ENCODE measurements around the gene CAMK2D.
"Not testable (repeated sequence)": the region's sequence is repeated elsewhere in the genome, so short reads cannot be mapped to it uniquely, and the experiment has no call there.

The CAMK2D gene

DNA sequence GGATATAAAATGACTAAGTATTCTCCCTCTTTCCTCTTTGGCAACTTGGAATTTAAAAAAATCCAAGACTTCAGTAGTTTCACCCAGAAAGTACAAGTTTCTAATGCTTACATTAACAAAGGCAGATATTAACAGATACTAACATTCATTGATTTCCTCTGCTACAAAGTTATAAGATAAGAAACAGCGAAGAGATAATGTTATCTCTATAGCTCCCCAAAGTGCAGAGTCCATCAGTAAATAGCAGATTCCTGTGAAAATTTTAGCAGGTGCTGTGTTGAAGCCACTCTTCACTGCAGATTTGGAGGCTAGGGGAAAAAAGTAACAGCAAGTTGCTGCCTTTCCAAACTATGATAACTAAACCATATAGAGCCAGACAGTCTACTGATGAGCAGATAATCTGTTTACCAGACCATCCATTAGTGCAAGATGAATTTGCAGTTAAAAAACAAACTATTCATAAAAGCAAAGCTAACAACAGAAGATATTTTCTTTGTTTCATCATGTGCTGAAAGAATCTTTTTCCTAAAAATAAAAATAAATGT is 3.3 kb upstream of the CAMK2D start:
- Histone ChIP-seq H3K27ac (ENCODE audit: low read length) (no peak overlapping the region), H3K4me1 (ENCODE audit: insufficient read depth, low read length) (peaks cover 21% of the 10 kb centered on the region), H3K27me3 (ENCODE audit: insufficient read depth, low read length, poor library complexity) (no peaks in the 10 kb centered on the region), H3K4me2 (ENCODE audit: insufficient read depth, low read length) (no peak overlapping the region), H4K20me1 (ENCODE audit: insufficient read depth, low read length) (no peaks in the 10 kb centered on the region), H3K9ac (ENCODE audit: low read depth, low read length) (no peak overlapping the region), H2AFZ (ENCODE audit: low read depth, low read length) (no peak overlapping the region), H3K79me2 (ENCODE audit: insufficient read depth, low read length) (peaks cover 10% of the 10 kb centered on the region), H3K36me3 (ENCODE audit: insufficient read depth, low read length) (no peaks in the 10 kb centered on the region), H3K9me3 (ENCODE audit: insufficient read depth, low read length, severe bottlenecking) (no peaks in the 10 kb centered on the region), H3K4me3 (ENCODE audit: low read depth in 1 of 2, low read length in 2 of 2) (no peak overlapping the region)
- ATAC-seq (ENCODE audit: insufficient read depth, low read depth), result no peak
- DNase-seq, result no peak
- TF ChIP-seq EZH2 (IDR thresholded peaks at IDR 0.05; ENCODE audit: borderline replicate concordance, low read depth, low read length, severe bottlenecking), result no peak
- no peak for TF ChIP-seq CTCF (IDR thresholded peaks at IDR 0.05; ENCODE audit: borderline replicate concordance, extremely low read depth, low read length, poor library complexity, severe bottlenecking)

- H3K36me3 ChIP-seq (ENCODE audit: insufficient read depth, low read length); H3K79me2 ChIP-seq (ENCODE audit: insufficient read depth, low read length); H3K9me3 ChIP-seq (ENCODE audit: insufficient read depth, low read length, severe bottlenecking); H3K4me3 ChIP-seq (ENCODE audit: low read depth in 1 of 2, low read length in 2 of 2); H3K27me3 ChIP-seq (ENCODE audit: insufficient read depth, low read length, poor library complexity); H2AFZ ChIP-seq (ENCODE audit: low read depth, low read length); DNase-seq; H3K27ac ChIP-seq (ENCODE audit: low read length); H3K4me2 ChIP-seq (ENCODE audit: insufficient read depth, low read length); ATAC-seq (ENCODE audit: insufficient read depth, low read depth); H4K20me1 ChIP-seq (ENCODE audit: insufficient read depth, low read length); H3K9ac ChIP-seq (ENCODE audit: low read depth, low read length): not testable (repeated sequence)
- H3K4me1 ChIP-seq (ENCODE audit: insufficient read depth, low read length), result peaks cover 26% of the 10 kb centered on the region
These were observed 2.4 kb upstream of the CAMK2D start for GRCh38 chr4:113763923-113764322.

GRCh38 chr4:113763029-113763285 is 1.4 kb upstream of the CAMK2D start:
- H3K36me3 ChIP-seq (ENCODE audit: insufficient read depth, low read length), result no peaks in the 10 kb centered on the region
- peaks cover 10% of the 10 kb centered on the region for H3K79me2 ChIP-seq (ENCODE audit: insufficient read depth, low read length)
- H2AFZ ChIP-seq (ENCODE audit: low read depth, low read length), result peak overlapping the region; percentile 75
- H3K9ac ChIP-seq (ENCODE audit: low read depth, low read length), result peak overlapping the region; percentile 69
- H4K20me1 ChIP-seq (ENCODE audit: insufficient read depth, low read length), result no peaks in the 10 kb centered on the region
- no peak for DNase-seq
- peak overlapping the region; percentile 84 for H3K4me2 ChIP-seq (ENCODE audit: insufficient read depth, low read length)
- TF ChIP-seq CTCF (IDR thresholded peaks at IDR 0.05; ENCODE audit: borderline replicate concordance, extremely low read depth, low read length, poor library complexity, severe bottlenecking), result no peak
- TF ChIP-seq EZH2 (IDR thresholded peaks at IDR 0.05; ENCODE audit: borderline replicate concordance, low read depth, low read length, severe bottlenecking), result no peak
- no peaks in the 10 kb centered on the region for H3K9me3 ChIP-seq (ENCODE audit: insufficient read depth, low read length, severe bottlenecking)
- H3K4me3 ChIP-seq (ENCODE audit: low read depth in 1 of 2, low read length in 2 of 2), result peak overlapping the region; percentile 69 to 89; a peak in 3 of 4 replicates
- H3K4me1 ChIP-seq (ENCODE audit: insufficient read depth, low read length), result peaks cover 26% of the 10 kb centered on the region
- H3K27me3 ChIP-seq (ENCODE audit: insufficient read depth, low read length, poor library complexity), result no peaks in the 10 kb centered on the region
- H3K27ac ChIP-seq (ENCODE audit: low read length), result peak overlapping the region; percentile 96
- no peak for ATAC-seq (ENCODE audit: insufficient read depth, low read depth)

GRCh38 chr4:113762186-113763028 is 869 bp upstream of the CAMK2D start:
- no peaks in the 10 kb centered on the region for H4K20me1 ChIP-seq (ENCODE audit: insufficient read depth, low read length)
- H3K27me3 ChIP-seq (ENCODE audit: insufficient read depth, low read length, poor library complexity), result no peaks in the 10 kb centered on the region
- ATAC-seq (ENCODE audit: insufficient read depth, low read depth), result peak; percentile 82
- peak overlapping the region; percentile 69 to 89; a peak in 3 of 4 replicates for H3K4me3 ChIP-seq (ENCODE audit: low read depth in 1 of 2, low read length in 2 of 2)
- peaks cover 26% of the 10 kb centered on the region for H3K4me1 ChIP-seq (ENCODE audit: insufficient read depth, low read length)
- H3K4me2 ChIP-seq (ENCODE audit: insufficient read depth, low read length), result peak overlapping the region; percentile 84
- peak; percentile 98 for DNase-seq
- H2AFZ ChIP-seq (ENCODE audit: low read depth, low read length), result peak overlapping the region; percentile 98
- H3K36me3 ChIP-seq (ENCODE audit: insufficient read depth, low read length), result no peaks in the 10 kb centered on the region
- peak overlapping the region; percentile 96 for H3K27ac ChIP-seq (ENCODE audit: low read length)
- no peaks in the 10 kb centered on the region for H3K9me3 ChIP-seq (ENCODE audit: insufficient read depth, low read length, severe bottlenecking)
- H3K79me2 ChIP-seq (ENCODE audit: insufficient read depth, low read length), result peaks cover 10% of the 10 kb centered on the region
- peak overlapping the region; percentile 69 for H3K9ac ChIP-seq (ENCODE audit: low read depth, low read length)
- TF ChIP-seq EZH2 (IDR thresholded peaks at IDR 0.05; ENCODE audit: borderline replicate concordance, low read depth, low read length, severe bottlenecking) (no peak), CTCF (IDR thresholded peaks at IDR 0.05; ENCODE audit: borderline replicate concordance, extremely low read depth, low read length, poor library complexity, severe bottlenecking) (no peak)

Measured in DND-41 (cell line).